Measurements from ENCODE around the gene RASD1.

DNA sequence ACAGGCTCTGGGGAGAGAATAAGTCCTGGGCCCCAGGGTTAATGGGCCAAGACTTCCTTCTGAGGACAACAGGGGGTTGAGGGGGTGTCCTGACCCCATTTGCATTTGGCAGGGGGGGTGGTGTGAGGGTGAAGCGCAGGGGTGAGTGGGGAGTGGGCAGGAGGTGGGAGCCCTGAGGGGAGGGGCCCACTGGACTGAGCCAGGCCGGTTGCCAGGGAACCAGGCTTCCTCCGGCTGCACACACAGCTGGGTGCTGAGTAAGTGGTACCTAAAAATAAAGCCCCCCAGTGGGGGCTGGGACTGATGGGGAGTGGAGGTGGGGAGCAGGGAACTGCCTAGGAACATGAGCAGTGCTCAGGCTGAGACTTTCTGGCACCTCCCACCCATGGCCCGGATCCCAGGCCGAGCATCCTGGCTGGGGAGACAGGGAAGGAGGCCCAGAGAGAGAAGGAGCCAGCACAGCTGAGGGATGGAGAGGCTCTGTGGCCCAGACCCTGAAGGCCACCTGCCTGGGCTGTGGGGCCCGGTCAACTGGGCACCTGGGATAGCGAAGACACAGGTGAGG, 7.5 kb upstream of the RASD1 start:
- TF ChIP-seq, protein P1, sequence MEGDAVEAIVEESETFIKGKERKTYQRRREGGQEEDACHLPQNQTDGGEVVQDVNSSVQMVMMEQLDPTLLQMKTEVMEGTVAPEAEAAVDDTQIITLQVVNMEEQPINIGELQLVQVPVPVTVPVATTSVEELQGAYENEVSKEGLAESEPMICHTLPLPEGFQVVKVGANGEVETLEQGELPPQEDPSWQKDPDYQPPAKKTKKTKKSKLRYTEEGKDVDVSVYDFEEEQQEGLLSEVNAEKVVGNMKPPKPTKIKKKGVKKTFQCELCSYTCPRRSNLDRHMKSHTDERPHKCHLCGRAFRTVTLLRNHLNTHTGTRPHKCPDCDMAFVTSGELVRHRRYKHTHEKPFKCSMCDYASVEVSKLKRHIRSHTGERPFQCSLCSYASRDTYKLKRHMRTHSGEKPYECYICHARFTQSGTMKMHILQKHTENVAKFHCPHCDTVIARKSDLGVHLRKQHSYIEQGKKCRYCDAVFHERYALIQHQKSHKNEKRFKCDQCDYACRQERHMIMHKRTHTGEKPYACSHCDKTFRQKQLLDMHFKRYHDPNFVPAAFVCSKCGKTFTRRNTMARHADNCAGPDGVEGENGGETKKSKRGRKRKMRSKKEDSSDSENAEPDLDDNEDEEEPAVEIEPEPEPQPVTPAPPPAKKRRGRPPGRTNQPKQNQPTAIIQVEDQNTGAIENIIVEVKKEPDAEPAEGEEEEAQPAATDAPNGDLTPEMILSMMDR (IDR thresholded peaks at IDR 0.05; ENCODE audit: insufficient read depth, low read length), result no peak
- no peak for TF ChIP-seq GABPA (IDR thresholded peaks at IDR 0.05; ENCODE audit: low read depth)

All from HL-60 (cell line).